ENCODE results near the gene P2RY10.

DNA sequence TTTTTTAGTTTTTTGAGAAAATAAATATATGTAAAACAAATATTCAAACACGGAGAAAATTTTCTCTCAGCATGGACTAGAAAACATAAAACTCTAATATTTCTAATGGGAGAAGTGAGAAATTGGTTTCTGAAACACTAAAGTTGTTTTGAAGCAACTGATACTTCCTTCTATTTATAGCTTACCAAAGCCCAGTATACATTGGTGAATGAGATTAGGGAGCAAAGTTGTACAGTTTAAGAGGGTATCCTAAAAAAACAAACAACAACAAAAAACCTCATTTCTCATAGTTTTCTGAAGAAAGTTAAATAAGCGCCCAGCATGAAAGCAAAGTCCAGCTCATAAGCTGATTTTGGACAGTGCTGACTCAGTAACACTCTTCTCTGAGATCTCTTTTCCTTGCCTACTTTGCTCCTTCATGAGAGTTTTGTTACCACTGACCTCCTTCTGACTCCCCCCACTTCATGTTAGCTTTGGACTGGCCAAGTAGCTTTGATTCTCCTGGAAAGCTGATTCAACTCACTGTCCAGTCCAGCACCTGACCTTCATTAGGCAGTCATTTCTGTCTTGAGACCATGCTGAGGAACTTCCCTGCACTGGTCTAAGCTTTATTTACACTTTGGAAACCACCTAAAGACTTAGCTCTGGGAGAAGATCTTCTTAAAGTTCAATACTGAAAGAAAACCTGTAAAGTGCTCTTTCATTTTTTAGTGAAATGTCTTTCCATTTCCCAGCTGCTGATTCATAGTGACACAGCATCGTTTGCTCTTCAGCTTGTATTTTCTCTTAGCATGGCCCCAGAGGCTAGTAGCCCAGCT lies 21.8 kb upstream of the P2RY10 start:
- TF ChIP-seq EP300 (IDR thresholded peaks at IDR 0.05) = no peak
- TF ChIP-seq CTCF (IDR thresholded peaks at IDR 0.05) = no peak
- no peak for TF ChIP-seq POLR2A (IDR thresholded peaks at IDR 0.05)

Data from suprapubic skin (tissue), 3 donors.